GM23338 (cell line): ENCODE measurements around the gene EMID1. TPM values are rescaled to one million over a fixed set of nuclear protein-coding genes. Genes with fewer than 3 reads are reported as not detected.

ENCODE experiments used
- ATAC-seq: fragments of 200-7000 bp; cut with Tn5 transposase; 3 replicates; pipeline ENCODE4 v1.9.1; 2020
- DNase-seq: peaks from one replicate; pipeline ENCODE4 v3.0.0-alpha.2; 2015; ENCODE audit warnings: low spot score
- H2AFZ ChIP-seq: fragments of 200-600 bp; sonication (generic); 2 replicates; pipeline ENCODE4 v1.8.0; 2016; ENCODE audit warnings: antibody characterized with exemption, mild to moderate bottlenecking, moderate library complexity
- H3F3A ChIP-seq: fragments of 200-600 bp; sonication (generic); replicated peaks from 2 replicates; pipeline ENCODE4 v1.8.0; 2017; ENCODE audit warnings: antibody characterized with exemption, mixed run types, low read depth
- H3K27ac ChIP-seq: fragments of 200-600 bp; sonication (generic); 2 replicates; pipeline ENCODE4 v1.6.1; 2016; ENCODE audit warnings: low read depth
- H3K27me3 ChIP-seq: fragments of 200-600 bp; sonication (generic); 2 replicates; pipeline ENCODE4 v1.8.0; 2016; ENCODE audit warnings: mild to moderate bottlenecking, mixed run types, moderate library complexity; ENCODE audit not compliant: insufficient read depth
- H3K36me3 ChIP-seq: fragments of 200-600 bp; sonication (generic); 2 replicates; pipeline ENCODE4 v1.8.0; 2016; ENCODE audit warnings: mild to moderate bottlenecking; ENCODE audit not compliant: insufficient read depth
- H3K4me1 ChIP-seq: fragments of 200-600 bp; sonication (generic); 2 replicates; pipeline ENCODE4 v1.8.0; 2016; ENCODE audit warnings: mild to moderate bottlenecking, moderate library complexity; ENCODE audit not compliant: insufficient read depth
- H3K4me2 ChIP-seq: fragments of 200-600 bp; sonication (generic); 2 replicates; pipeline ENCODE4 v1.7.1; 2017; ENCODE audit warnings: mixed run types
- H3K4me3 ChIP-seq: fragments of 200-600 bp; sonication (generic); 2 replicates; pipeline ENCODE4 v1.6.1; 2016; ENCODE audit warnings: mixed run types
- H3K79me2 ChIP-seq: fragments of 200-600 bp; sonication (generic); replicated peaks from 2 replicates; pipeline ENCODE4 v1.8.0; 2017; ENCODE audit warnings: mild to moderate bottlenecking; ENCODE audit not compliant: insufficient read depth
- H3K9me2 ChIP-seq: fragments of 200-600 bp; sonication (generic); 2 replicates; pipeline ENCODE4 v1.8.0; 2017; ENCODE audit not compliant: insufficient read depth
- H4K20me1 ChIP-seq: fragments of 200-600 bp; sonication (generic); replicated peaks from 2 replicates; pipeline ENCODE4 v1.8.0; 2017; ENCODE audit warnings: mild to moderate bottlenecking; ENCODE audit not compliant: insufficient read depth
- H3K27ac Mint-ChIP-seq: 2 replicates; pipeline ENCODE4 v1.8.0; 2020; ENCODE audit warnings: inconsistent platforms, mild to moderate bottlenecking, moderate library complexity, mixed read lengths
- H3K27me3 Mint-ChIP-seq: 3 replicates; pipeline ENCODE4 v1.8.0; 2022; ENCODE audit warnings: low read depth, mild to moderate bottlenecking, moderate library complexity, mixed read lengths, inconsistent platforms; ENCODE audit not compliant: insufficient read depth, poor library complexity
- H3K36me3 Mint-ChIP-seq: 3 replicates; pipeline ENCODE4 v1.8.0; 2021; ENCODE audit warnings: low read depth, mild to moderate bottlenecking, inconsistent platforms, moderate library complexity, mixed read lengths
- H3K4me1 Mint-ChIP-seq: 3 replicates; pipeline ENCODE4 v1.8.0; 2020; ENCODE audit warnings: mild to moderate bottlenecking, inconsistent platforms, mixed read lengths
- H3K4me3 Mint-ChIP-seq: 3 replicates; pipeline ENCODE4 v1.8.0; 2021; ENCODE audit warnings: moderate library complexity, mild to moderate bottlenecking, inconsistent platforms, mixed read lengths
- H3K9me3 Mint-ChIP-seq: 3 replicates; pipeline ENCODE4 v1.8.0; 2020; ENCODE audit warnings: moderate library complexity, mild to moderate bottlenecking, inconsistent platforms, mixed read lengths
- CREB1 ChIP-seq: fragments of 250-450 bp; sonication (Bioruptor Pico); IDR thresholded peaks from 2 replicates; pipeline ENCODE4 v1.5.0; 2020; ENCODE audit warnings: low read depth, mild to moderate bottlenecking, moderate library complexity
- CTCF ChIP-seq, 2 experiments: fragments of 200-600 bp in 1 of 2; sonication (generic) in 1 of 2; conservative IDR thresholded peaks; 2 replicates each; pipeline versions ENCODE4 v1.5.1 to v1.6.1; 2016 to 2017; ENCODE audit warnings: antibody characterized with exemption in 2 of 2, low read depth in 2 of 2, mild to moderate bottlenecking in 2 of 2, moderate library complexity in 1 of 2
- ETS1 ChIP-seq: IDR thresholded peaks from 2 replicates; pipeline ENCODE4 v1.6.1; 2016; ENCODE audit warnings: antibody characterized with exemption
- EZH2 ChIP-seq: fragments of 200-600 bp; sonication (generic); IDR thresholded peaks from one replicate; pipeline ENCODE4 v1.8.0; 2017; ENCODE audit warnings: antibody characterized with exemption, mild to moderate bottlenecking, low read depth; ENCODE audit not compliant: unreplicated experiment
- NANOG ChIP-seq: IDR thresholded peaks from 2 replicates; pipeline ENCODE4 v1.6.1; 2016; ENCODE audit warnings: antibody characterized with exemption, borderline replicate concordance
- POLR2AphosphoS5 ChIP-seq: IDR thresholded peaks from 2 replicates; pipeline ENCODE4 v1.6.1; 2016; ENCODE audit warnings: antibody characterized with exemption, low read depth
- REST ChIP-seq: IDR thresholded peaks from one replicate; pipeline ENCODE4 v1.6.1; 2018; ENCODE audit warnings: antibody characterized with exemption; ENCODE audit not compliant: unreplicated experiment
- ZNF114 ChIP-seq: fragments of 250-450 bp; sonication (Bioruptor Pico); IDR thresholded peaks from 2 replicates; pipeline ENCODE4 v1.5.0; 2020; ENCODE audit warnings: mild to moderate bottlenecking, moderate library complexity
- ZNF331 ChIP-seq: fragments of 250-450 bp; sonication (Bioruptor Pico); IDR thresholded peaks from 2 replicates; pipeline ENCODE4 v1.5.0; 2020; ENCODE audit warnings: low read depth, mild to moderate bottlenecking, moderate library complexity
- polyA plus RNA-seq: library from polyadenylated mRNA; unstranded; fragments of >200 nt; fragmentation: Nextera tagmentation; extraction: Ambion mirVana; gene quantifications from 2 replicates; pipeline ENCODE4 v1.2.1, GENCODE V29; 2016
- total RNA-seq: library from RNA; depleted of rRNA; stranded (reverse); fragments of >200 nt; shearing (Covaris generic); gene quantifications from 2 replicates; pipeline ENCODE4 v1.2.3, GENCODE V29; 2014

Gene EMID1
- total and polyA plus RNA-seq, 2 experiments from 2014 or later: 3.0 to 13.4 TPM

GRCh38 chr22:29214232-29214631 lies 8.5 kb downstream of the EMID1 start:
- Mint-ChIP-seq H3K27me3 (peaks cover 19% of the 10 kb centered on the region), H3K4me3 (no peak overlapping the region), H3K36me3 (no peaks in the 10 kb centered on the region; the same call in 2 of the 3 replicates), H3K4me1 (peaks cover 23% of the 10 kb centered on the region), H3K9me3 (no peaks in the 10 kb centered on the region), H3K27ac (no peak overlapping the region)
- DNase-seq (no peak), ATAC-seq (no peak; the same call in 2 of the 3 replicates)
- Histone ChIP-seq H3K4me2 (no peak overlapping the region), H2AFZ (no peak overlapping the region), H3K27ac (no peak overlapping the region), H3K36me3 (no peaks in the 10 kb centered on the region), H3F3A (no peaks in the 10 kb centered on the region), H4K20me1 (no peaks in the 10 kb centered on the region; the same call in 1 of the 2 replicates), H3K9me2 (no peaks in the 10 kb centered on the region), H3K4me1 (no peaks in the 10 kb centered on the region; the same call in 1 of the 2 replicates), H3K4me3 (no peak overlapping the region), H3K27me3 (no peaks in the 10 kb centered on the region), H3K79me2 (no peaks in the 10 kb centered on the region)
- TF ChIP-seq CTCF (conservative IDR thresholded peaks at IDR 0.05; ENCODE audit: low read depth in 2 of 2) (peak; percentile 19 to 40; a peak in 2 of 4 replicates), REST (no peak)

GRCh38 chr22:29215012-29215860 lies 9.5 kb downstream of the EMID1 start:
- Mint-ChIP-seq H3K9me3 (no peaks in the 10 kb centered on the region), H3K36me3 (no peaks in the 10 kb centered on the region; the same call in 2 of the 3 replicates), H3K27me3 (peaks cover 20% of the 10 kb centered on the region), H3K4me1 (peaks cover 21% of the 10 kb centered on the region), H3K4me3 (no peak overlapping the region), H3K27ac (0 out of 2 replicates have a peak overlapping the region, but pooled peaks have one; percentile 72)
- ATAC-seq: peak; percentile 23
- no peaks in the 10 kb centered on the region; the same call in 1 of the 2 replicates for H4K20me1 ChIP-seq
- no peaks in the 10 kb centered on the region for H3K9me2 ChIP-seq
- H3K79me2 ChIP-seq: no peaks in the 10 kb centered on the region
- H3K4me3 ChIP-seq: no peak overlapping the region
- no peak overlapping the region for H3K4me2 ChIP-seq
- DNase-seq: no peak
- H3K36me3 ChIP-seq: no peaks in the 10 kb centered on the region
- no peaks in the 10 kb centered on the region for H3F3A ChIP-seq
- no peaks in the 10 kb centered on the region for H3K27me3 ChIP-seq
- H3K4me1 ChIP-seq: peaks cover 6% of the 10 kb centered on the region; the same call in 1 of the 2 replicates
- H2AFZ ChIP-seq: no peak overlapping the region
- H3K27ac ChIP-seq: no peak overlapping the region
- no peak for TF ChIP-seq NANOG
- TF ChIP-seq ZNF331 (CRISPR knock-in tag): no peak
- no peak for TF ChIP-seq POLR2AphosphoS5
- TF ChIP-seq CTCF (conservative IDR thresholded peaks at IDR 0.05; ENCODE audit: low read depth in 2 of 2): no peak
- TF ChIP-seq CREB1 (CRISPR knock-in tag): no peak
- no peak for TF ChIP-seq ETS1
- no peak for TF ChIP-seq ZNF114 (CRISPR knock-in tag)
- TF ChIP-seq EZH2: no peak
- TF ChIP-seq REST: no peak
